Measurements from ENCODE around the gene EEF1B2. TPM values are rescaled to one million over a fixed set of nuclear protein-coding genes. Genes with fewer than 3 reads are reported as not detected.
"Not testable (repeated sequence)": the region's sequence is repeated elsewhere in the genome, so short reads cannot be mapped to it uniquely, and the experiment has no call there.

The EEF1B2 gene
- total RNA-seq, 1 experiment from 2014 or later, result 768 TPM

- no CpG with 5 or more reads among the region's 21 CpGs for WGBS (ENCODE audit: extremely low coverage, insufficient read length, low lambda C conversion rate)
- no peak for DNase-seq
- no peak overlapping the region for H2AK5ac ChIP-seq (ENCODE audit: insufficient read length, low read length)
Observed at GRCh38 chr2:206116278-206116677, 43.4 kb upstream of the EEF1B2 start.

DNA sequence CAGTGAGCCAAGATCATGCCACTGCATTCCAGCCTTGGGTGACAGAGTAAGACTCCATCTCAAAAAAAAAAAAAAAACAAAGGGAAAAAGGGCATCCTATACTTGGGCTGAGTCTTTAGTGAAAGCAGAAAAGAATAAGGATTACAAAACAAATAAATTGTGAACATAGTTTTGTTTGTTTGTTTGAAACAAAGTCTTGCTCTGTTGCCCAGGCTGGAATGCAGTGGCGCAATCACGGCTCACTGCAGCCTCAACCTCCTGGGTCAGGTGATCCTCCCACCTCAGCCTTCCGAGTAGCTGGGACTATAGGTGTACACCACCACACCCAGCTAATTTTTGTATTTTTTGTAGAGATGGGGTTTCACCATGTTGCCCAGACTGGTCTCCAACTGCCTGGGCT is 37.1 kb upstream of the EEF1B2 start:
- not testable (repeated sequence) for H3K9ac ChIP-seq (ENCODE audit: extremely low read depth, insufficient read length, low read length); H3T11ph ChIP-seq (ENCODE audit: low read length); H4K8ac ChIP-seq (replicated peaks; ENCODE audit: insufficient read length, low read depth, low read length); H3K9me3 ChIP-seq (ENCODE audit: control insufficient read depth, low read depth, low read length); H3K23me2 ChIP-seq (ENCODE audit: insufficient read length, low read depth, low read length, poor library complexity, severe bottlenecking); H4K91ac ChIP-seq (ENCODE audit: insufficient read length, low read depth, low read length); H4K5ac ChIP-seq (ENCODE audit: insufficient read length, low read depth, low read length); H3K9me3 Mint-ChIP-seq; H3K4me1 Mint-ChIP-seq; H3K79me1 ChIP-seq (ENCODE audit: insufficient read depth, low read depth, low read length, poor library complexity, severe bottlenecking); H3K18ac ChIP-seq (ENCODE audit: insufficient read length, low read depth, low read length); H2BK20ac ChIP-seq (ENCODE audit: low read depth, low read length, poor library complexity, severe bottlenecking); H3K14ac ChIP-seq (ENCODE audit: insufficient read depth, low read length); H3K27me3 Mint-ChIP-seq (ENCODE audit: low read depth); H3K4me1 ChIP-seq (ENCODE audit: insufficient read depth, low read length); H3K4me3 Mint-ChIP-seq; H3K27me3 ChIP-seq (ENCODE audit: insufficient read depth, low read length); H2AK5ac ChIP-seq (ENCODE audit: insufficient read length, low read length); H3K79me2 ChIP-seq (ENCODE audit: insufficient read depth, low read length); H2BK120ac ChIP-seq (ENCODE audit: low read depth, low read length, poor library complexity, severe bottlenecking); H3K4me2 ChIP-seq (ENCODE audit: insufficient read depth, insufficient read length, low read length); H3K56ac ChIP-seq (ENCODE audit: insufficient read length, low read depth, low read length); DNase-seq; H3K27ac Mint-ChIP-seq; H2BK12ac ChIP-seq (ENCODE audit: insufficient read length, low read depth, low read length); H2AFZ ChIP-seq (ENCODE audit: low read length); H4K20me1 ChIP-seq (ENCODE audit: control insufficient read depth, insufficient read depth, insufficient read length); H2BK15ac ChIP-seq (ENCODE audit: low read depth, low read length); H2BK5ac ChIP-seq (ENCODE audit: insufficient read length, low read length); H3K4ac ChIP-seq (ENCODE audit: low read depth, low read length); H3K27ac ChIP-seq (ENCODE audit: insufficient read length, low read depth, low read length); H3K23ac ChIP-seq (ENCODE audit: insufficient read length, low read depth, low read length)
- WGBS (ENCODE audit: extremely low coverage, insufficient read length, low lambda C conversion rate), result no CpG with 5 or more reads among the region's 3 CpGs
- H3K36me3 Mint-ChIP-seq (ENCODE audit: insufficient read depth in 1 of 3, low read depth in 3 of 3), result peaks cover 37 to 73% (median 63%) of the 10 kb centered on the region in 3 experiments; a peak in 6 of 7 replicates

More at GRCh38 chr2:206116278-206116677, 43.4 kb upstream of the EEF1B2 start:
- Histone ChIP-seq H4K91ac (ENCODE audit: insufficient read length, low read depth, low read length) (no peak overlapping the region), H2AFZ (ENCODE audit: low read length) (no peak overlapping the region), H4K8ac (replicated peaks; ENCODE audit: insufficient read length, low read depth, low read length) (no peak overlapping the region), H3K56ac (ENCODE audit: insufficient read length, low read depth, low read length) (no peak overlapping the region), H2BK15ac (ENCODE audit: low read depth, low read length) (no peak overlapping the region), H3K23ac (ENCODE audit: insufficient read length, low read depth, low read length) (no peak overlapping the region), H3K9me3 (ENCODE audit: control insufficient read depth, low read depth, low read length) (no peaks in the 10 kb centered on the region), H3K27ac (ENCODE audit: insufficient read length, low read depth, low read length) (no peak overlapping the region), H3K18ac (ENCODE audit: insufficient read length, low read depth, low read length) (no peak overlapping the region), H2BK5ac (ENCODE audit: insufficient read length, low read length) (no peak overlapping the region), H3K4ac (ENCODE audit: low read depth, low read length) (no peak overlapping the region), H3K9ac (ENCODE audit: extremely low read depth, insufficient read length, low read length) (no peak overlapping the region), H3K4me2 (ENCODE audit: insufficient read depth, insufficient read length, low read length) (no peak overlapping the region), H4K5ac (ENCODE audit: insufficient read length, low read depth, low read length) (no peak overlapping the region), H3K79me2 (ENCODE audit: insufficient read depth, low read length) (no peaks in the 10 kb centered on the region), H4K20me1 (ENCODE audit: control insufficient read depth, insufficient read depth, insufficient read length) (no peaks in the 10 kb centered on the region), H3K27me3 (ENCODE audit: insufficient read depth, low read length) (no peaks in the 10 kb centered on the region), H3T11ph (ENCODE audit: low read length) (no peak overlapping the region), H2BK20ac (ENCODE audit: low read depth, low read length, poor library complexity, severe bottlenecking) (no peak overlapping the region), H2BK120ac (ENCODE audit: low read depth, low read length, poor library complexity, severe bottlenecking) (no peak overlapping the region), H3K14ac (ENCODE audit: insufficient read depth, low read length) (no peak overlapping the region; the same call in 1 of the 2 replicates), H3K79me1 (ENCODE audit: insufficient read depth, low read depth, low read length, poor library complexity, severe bottlenecking) (no peaks in the 10 kb centered on the region), H3K4me1 (ENCODE audit: insufficient read depth, low read length) (no peaks in the 10 kb centered on the region), H2BK12ac (ENCODE audit: insufficient read length, low read depth, low read length) (no peak overlapping the region), H3K23me2 (ENCODE audit: insufficient read length, low read depth, low read length, poor library complexity, severe bottlenecking) (no peaks in the 10 kb centered on the region)
- no peak for TF ChIP-seq CTCF (conservative IDR thresholded peaks at IDR 0.05)
- Mint-ChIP-seq H3K9me3 (no peaks in the 10 kb centered on the region; a peak in 1 of 5 replicates), H3K4me3 (no peak overlapping the region), H3K36me3 (ENCODE audit: insufficient read depth in 1 of 3, low read depth in 3 of 3) (peaks cover 14 to 37% (median 33%) of the 10 kb centered on the region in 3 experiments; a peak in 6 of 7 replicates), H3K27me3 (ENCODE audit: low read depth) (no peaks in the 10 kb centered on the region), H3K4me1 (no peaks in the 10 kb centered on the region), H3K27ac (no peak overlapping the region)

Data from H9 (cell line).